Stimulated activated CD8-positive, alpha-beta memory T cell treated with anti-CD3 and anti-CD28 coated beads, Interleukin-4, amount 100 ng/mL, for 24 hours (primary cell): ENCODE measurements around the gene FAM204A.

Experiments
- DNase-seq: peaks from one replicate; pipeline ENCODE4 v3.0.0-alpha.2; 2020; ENCODE audit warnings: low read depth

FAM204A gene

DNA sequence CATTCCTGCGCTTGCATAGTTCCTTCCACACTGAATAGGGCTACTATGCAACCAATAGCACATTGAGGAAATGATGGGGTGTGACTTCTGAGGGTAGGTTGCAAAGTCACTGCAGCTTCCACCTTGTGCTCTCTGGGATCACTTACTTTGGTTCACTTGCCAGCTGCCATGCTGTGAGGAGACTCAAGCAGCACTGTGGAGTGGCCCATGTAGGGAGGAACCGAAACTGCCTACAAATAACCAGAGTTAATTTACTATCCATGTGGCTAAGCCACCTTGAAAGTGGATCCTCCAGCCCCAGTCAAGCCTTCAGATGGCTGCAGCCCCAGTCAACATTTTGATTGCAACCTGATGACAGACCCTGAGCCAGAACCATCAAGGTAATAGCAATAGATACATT lies 64.3 kb downstream of the FAM204A start:
- DNase-seq = no peak

- DNase-seq = no peak
These were observed 65.4 kb downstream of the FAM204A start for GRCh38 chr10:118276727-118277126.

GRCh38 chr10:118276204-118276603 lies 65.9 kb downstream of the FAM204A start:
- DNase-seq = no peak

- no peak for DNase-seq
These were observed 68.5 kb downstream of the FAM204A start for GRCh38 chr10:118273662-118274061.

GRCh38 chr10:118272767-118273166 lies 69.4 kb downstream of the FAM204A start:
- DNase-seq = no peak

DNA sequence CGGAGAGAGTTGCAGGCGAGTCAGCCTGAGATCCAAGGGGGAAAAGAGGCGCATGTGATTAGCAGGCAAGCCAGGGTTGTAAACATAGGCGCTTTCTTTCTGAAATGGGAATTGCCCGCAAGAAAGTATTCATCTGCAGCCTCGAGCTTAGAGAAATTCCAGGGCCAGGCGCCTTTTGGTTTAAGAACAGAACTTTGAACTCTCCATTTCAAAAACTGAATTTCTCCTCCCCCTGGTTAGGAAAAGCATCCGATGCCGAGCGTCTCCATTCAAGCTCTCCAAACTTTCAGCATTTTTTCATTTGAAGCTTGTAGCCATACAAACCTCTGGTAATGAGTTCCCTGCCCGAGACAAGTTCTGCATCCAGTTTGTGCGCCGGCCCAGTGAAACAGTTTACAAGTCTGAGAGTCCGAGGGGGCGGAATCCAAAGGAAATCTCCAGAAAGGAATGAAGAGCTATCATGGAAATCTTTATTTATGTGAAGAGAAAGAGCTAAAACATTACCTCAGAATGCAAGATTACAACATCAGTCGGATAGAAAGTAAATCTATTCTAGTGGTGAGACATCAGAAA lies 69.9 kb downstream of the FAM204A start:
- DNase-seq = no peak

DNA sequence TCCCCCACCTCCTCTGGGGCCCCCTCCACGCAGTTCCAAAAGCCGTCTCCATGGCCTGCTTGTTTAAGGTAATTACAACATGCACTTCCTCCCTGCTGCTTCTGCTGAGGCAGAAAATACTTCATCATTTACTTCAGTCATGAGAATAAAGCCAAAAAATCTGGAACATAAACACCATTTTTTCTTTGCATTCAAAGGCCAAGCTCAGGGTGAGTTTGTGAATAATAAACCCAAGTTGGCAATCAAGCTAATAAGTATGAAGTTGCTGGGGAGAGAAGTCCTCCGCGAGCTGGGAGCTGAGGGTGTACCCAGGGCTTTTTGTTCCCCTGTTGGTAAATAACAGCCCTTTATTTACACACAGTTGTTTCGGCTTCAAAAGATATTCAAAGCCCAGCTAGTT lies 70.5 kb downstream of the FAM204A start:
- DNase-seq = no peak

- no peak for DNase-seq
These were observed 75.9 kb downstream of the FAM204A start for GRCh38 chr10:118266098-118266748.

GRCh38 chr10:118264838-118265470 lies 77.2 kb downstream of the FAM204A start:
- DNase-seq = no peak

DNA sequence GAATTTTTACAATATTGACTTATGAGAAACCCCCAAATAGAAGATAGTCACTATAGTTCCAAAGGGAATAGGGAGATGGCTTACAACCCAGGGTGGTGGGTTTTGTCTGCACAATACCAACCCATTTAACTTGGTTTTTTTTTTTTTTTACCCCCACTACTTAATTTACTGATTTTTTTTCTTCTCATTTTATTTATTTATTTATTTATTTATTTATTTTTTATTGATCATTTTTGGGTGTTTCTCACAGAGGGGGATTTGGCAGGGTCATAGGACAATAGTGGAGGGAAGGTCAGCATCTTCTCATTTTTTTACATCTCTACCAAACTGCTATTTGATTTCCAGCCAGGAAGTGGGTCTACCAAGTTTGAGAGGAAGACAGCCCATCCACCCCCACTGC lies 77.9 kb downstream of the FAM204A start:
- DNase-seq = no peak

- DNase-seq = no peak
These were observed 79.6 kb downstream of the FAM204A start for GRCh38 chr10:118262538-118262937.

- DNase-seq = no peak
These were observed 82.7 kb downstream of the FAM204A start for GRCh38 chr10:118259288-118259906.

DNA sequence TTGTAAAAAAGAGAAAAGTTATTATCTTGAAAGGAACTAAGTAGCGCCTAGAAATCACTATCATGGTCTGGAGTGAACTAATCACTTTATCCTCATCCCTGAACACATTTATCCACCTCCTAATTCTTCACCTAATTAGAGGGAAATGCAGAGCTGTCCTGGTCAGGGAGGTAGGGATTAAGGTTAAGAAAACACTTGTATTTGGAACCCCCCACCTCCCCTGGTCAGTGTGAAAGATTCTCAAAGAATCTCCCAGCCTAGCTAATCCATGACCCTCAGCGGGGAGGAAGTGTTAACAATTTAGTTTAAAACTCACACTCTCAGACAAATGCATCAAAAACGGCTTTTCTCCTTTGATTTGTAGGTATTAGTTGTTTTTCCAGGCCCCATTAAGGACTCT lies 83.8 kb downstream of the FAM204A start:
- no peak for DNase-seq

DNA sequence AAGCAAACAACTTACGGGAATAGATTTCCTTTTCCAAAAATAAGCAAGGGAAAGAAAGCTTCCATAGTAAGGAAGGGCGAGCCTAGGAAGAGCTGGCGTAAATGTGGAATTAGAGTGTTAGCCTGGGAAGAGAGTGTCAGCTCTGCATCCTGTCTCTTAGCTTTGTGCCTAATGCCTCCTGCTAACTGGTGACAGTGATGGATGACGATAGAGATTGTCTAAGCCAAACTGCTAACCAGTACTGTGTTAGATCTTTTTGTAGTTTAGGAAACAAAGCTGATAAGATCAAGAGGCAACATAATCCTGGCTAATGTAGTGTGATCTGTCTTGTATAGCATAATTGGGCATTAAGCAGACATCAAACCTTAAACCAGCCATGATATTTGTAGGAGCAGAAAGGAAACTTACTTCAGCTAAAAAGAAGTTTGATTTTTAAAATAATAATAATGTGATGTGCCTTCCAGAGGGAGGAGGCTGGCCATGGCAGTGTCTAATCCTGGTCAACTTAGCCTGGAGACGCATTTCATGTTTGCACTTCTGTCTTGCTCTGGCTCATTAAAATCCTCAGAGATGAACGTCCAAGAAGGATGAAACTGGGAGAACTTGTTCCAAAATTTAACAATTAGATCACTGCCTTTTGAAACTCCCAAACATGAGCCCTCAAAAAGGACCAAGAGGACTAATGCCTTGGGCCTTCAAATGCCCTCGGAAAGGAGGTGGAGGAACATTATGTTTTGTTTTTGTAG lies 85.1 kb downstream of the FAM204A start:
- DNase-seq = no peak

GRCh38 chr10:118256209-118256608 lies 85.9 kb downstream of the FAM204A start:
- DNase-seq = no peak

GRCh38 chr10:118255355-118255754 lies 86.8 kb downstream of the FAM204A start:
- no peak for DNase-seq

- DNase-seq = no peak
These were observed 87.5 kb downstream of the FAM204A start for GRCh38 chr10:118254654-118255053.

DNA sequence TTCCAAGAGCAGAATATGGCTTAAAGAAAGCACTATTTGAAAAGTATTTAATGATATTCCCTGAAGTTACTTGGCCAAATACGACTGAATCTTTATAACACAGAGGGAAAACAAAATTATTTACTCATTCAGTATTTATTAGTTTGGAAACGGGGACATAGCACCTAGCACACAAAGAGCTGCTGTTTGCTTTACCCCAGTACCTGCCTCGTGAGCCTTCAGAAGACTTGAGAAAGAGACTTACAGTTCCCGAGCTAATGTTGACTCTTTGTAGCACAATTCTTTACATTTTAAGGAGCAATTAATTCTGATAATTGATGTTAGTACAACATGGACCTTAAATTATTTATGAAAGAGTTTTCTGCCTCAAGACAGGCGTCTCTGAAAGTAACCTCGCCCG lies 88.7 kb downstream of the FAM204A start:
- DNase-seq = no peak

- DNase-seq = no peak
These were observed 90.3 kb downstream of the FAM204A start for GRCh38 chr10:118251791-118252190.

- no peak for DNase-seq
These were observed 92.4 kb downstream of the FAM204A start for GRCh38 chr10:118249714-118250113.
